Effector memory CD4-positive, alpha-beta T cell (primary cell): ENCODE data around the gene NFAT5.
A peak's percentile ranks its signal among the peaks of the same experiment; 100 is the strongest.

Source experiments
- DNase-seq, 3 donors: peaks; one replicate each; pipeline ENCODE4 v3.0.0-alpha.2; 2020
- H3K27ac ChIP-seq: 2 replicates; pipeline ENCODE4 v1.7.0; 2013; ENCODE audit warnings: mild to moderate bottlenecking, low read length, moderate library complexity; ENCODE audit not compliant: insufficient read depth, poor library complexity, severe bottlenecking
- H3K27me3 ChIP-seq: replicated peaks from 2 replicates; pipeline ENCODE4 v1.7.0; 2013; ENCODE audit warnings: mild to moderate bottlenecking, low read length; ENCODE audit not compliant: insufficient read depth, control insufficient read depth, poor library complexity, severe bottlenecking
- H3K36me3 ChIP-seq: 2 replicates; pipeline ENCODE4 v1.7.0; 2013; ENCODE audit warnings: mild to moderate bottlenecking, low read length, moderate library complexity; ENCODE audit not compliant: control insufficient read depth, insufficient read depth
- H3K4me1 ChIP-seq: 2 replicates; pipeline ENCODE4 v1.7.0; 2013; ENCODE audit warnings: low read length, mild to moderate bottlenecking; ENCODE audit not compliant: control insufficient read depth, insufficient read depth, poor library complexity, severe bottlenecking
- H3K4me3 ChIP-seq: 2 replicates; pipeline ENCODE4 v1.7.0; 2013; ENCODE audit warnings: low read length, low read depth, mild to moderate bottlenecking; ENCODE audit not compliant: insufficient read depth, poor library complexity, severe bottlenecking
- H3K9me3 ChIP-seq: 2 replicates; pipeline ENCODE4 v1.7.0; 2013; ENCODE audit warnings: mild to moderate bottlenecking, low read length, moderate library complexity; ENCODE audit not compliant: control insufficient read depth

NFAT5 gene

GRCh38 chr16:69712277-69712676 lies 146.5 kb downstream of the NFAT5 start:
- Histone ChIP-seq H3K9me3 (no peaks in the 10 kb centered on the region), H3K27ac (no peak overlapping the region), H3K4me3 (no peak overlapping the region), H3K36me3 (peaks cover 3% of the 10 kb centered on the region), H3K4me1 (no peaks in the 10 kb centered on the region), H3K27me3 (no peaks in the 10 kb centered on the region)
- no peak for DNase-seq

GRCh38 chr16:69712914-69713581 lies 147.3 kb downstream of the NFAT5 start:
- peaks cover 3% of the 10 kb centered on the region for H3K36me3 ChIP-seq
- no peak for DNase-seq
- no peak overlapping the region for H3K27ac ChIP-seq
- H3K4me1 ChIP-seq: no peaks in the 10 kb centered on the region
- no peaks in the 10 kb centered on the region for H3K9me3 ChIP-seq
- no peak overlapping the region for H3K4me3 ChIP-seq
- H3K27me3 ChIP-seq: no peaks in the 10 kb centered on the region

GRCh38 chr16:69717066-69717465 lies 151.3 kb downstream of the NFAT5 start:
- Histone ChIP-seq H3K27me3 (no peaks in the 10 kb centered on the region), H3K4me1 (no peaks in the 10 kb centered on the region), H3K27ac (no peak overlapping the region), H3K9me3 (no peaks in the 10 kb centered on the region), H3K4me3 (no peak overlapping the region), H3K36me3 (peaks cover under 1% of the 10 kb centered on the region)
- DNase-seq: no peak

GRCh38 chr16:69718111-69718764 lies 152.5 kb downstream of the NFAT5 start:
- no peaks in the 10 kb centered on the region for H3K9me3 ChIP-seq
- no peak overlapping the region for H3K4me3 ChIP-seq
- DNase-seq: no peak
- H3K36me3 ChIP-seq: no peaks in the 10 kb centered on the region
- H3K27me3 ChIP-seq: no peaks in the 10 kb centered on the region
- no peaks in the 10 kb centered on the region for H3K4me1 ChIP-seq
- no peak overlapping the region for H3K27ac ChIP-seq

- DNase-seq: no peak
- Histone ChIP-seq H3K27ac (no peak overlapping the region), H3K27me3 (no peaks in the 10 kb centered on the region), H3K4me3 (no peak overlapping the region), H3K9me3 (no peaks in the 10 kb centered on the region), H3K4me1 (peaks cover under 1% of the 10 kb centered on the region), H3K36me3 (no peaks in the 10 kb centered on the region)
Measured at GRCh38 chr16:69720822-69721430, 155.2 kb downstream of the NFAT5 start.

GRCh38 chr16:69721441-69721957 lies 155.7 kb downstream of the NFAT5 start:
- H3K9me3 ChIP-seq: no peaks in the 10 kb centered on the region
- no peaks in the 10 kb centered on the region for H3K27me3 ChIP-seq
- H3K4me1 ChIP-seq: peaks cover 6% of the 10 kb centered on the region
- no peak overlapping the region for H3K4me3 ChIP-seq
- DNase-seq: no peak
- H3K27ac ChIP-seq: no peak overlapping the region
- no peaks in the 10 kb centered on the region for H3K36me3 ChIP-seq

- H3K4me1 ChIP-seq: peaks cover 16% of the 10 kb centered on the region
- H3K36me3 ChIP-seq: no peaks in the 10 kb centered on the region
- no peak overlapping the region for H3K27ac ChIP-seq
- DNase-seq: no peak
- no peaks in the 10 kb centered on the region for H3K9me3 ChIP-seq
- H3K4me3 ChIP-seq: no peak overlapping the region
- H3K27me3 ChIP-seq: no peaks in the 10 kb centered on the region
Measured at GRCh38 chr16:69724414-69724873, 158.7 kb downstream of the NFAT5 start.

GRCh38 chr16:69724981-69725479 lies 159.3 kb downstream of the NFAT5 start:
- peaks cover 16% of the 10 kb centered on the region for H3K4me1 ChIP-seq
- no peak overlapping the region for H3K4me3 ChIP-seq
- no peak overlapping the region for H3K27ac ChIP-seq
- no peaks in the 10 kb centered on the region for H3K36me3 ChIP-seq
- H3K9me3 ChIP-seq: no peaks in the 10 kb centered on the region
- DNase-seq: no peak
- no peaks in the 10 kb centered on the region for H3K27me3 ChIP-seq

- no peaks in the 10 kb centered on the region for H3K9me3 ChIP-seq
- peak overlapping the region; percentile 31 for H3K27ac ChIP-seq
- peak overlapping the region; percentile 55 for H3K4me3 ChIP-seq
- no peak for DNase-seq
- H3K4me1 ChIP-seq: peaks cover 16% of the 10 kb centered on the region
- no peaks in the 10 kb centered on the region for H3K36me3 ChIP-seq
- no peaks in the 10 kb centered on the region for H3K27me3 ChIP-seq
Measured at GRCh38 chr16:69725480-69726312, 159.9 kb downstream of the NFAT5 start.
